Glutamatergic neuron (in vitro differentiated cells): ENCODE measurements around the gene NR6A1. TPM values are rescaled to one million over a fixed set of nuclear protein-coding genes. Genes with fewer than 3 reads are reported as not detected.

Experiments used
- DNase-seq: peaks from one replicate; pipeline ENCODE4 v3.0.0; 2022
- H3K27ac Mint-ChIP-seq: one replicate; pipeline ENCODE4 v1.8.0; 2020; ENCODE audit warnings: mild to moderate bottlenecking, mixed read lengths, inconsistent platforms; ENCODE audit not compliant: unreplicated experiment
- H3K27me3 Mint-ChIP-seq: one replicate; pipeline ENCODE4 v1.8.0; 2020; ENCODE audit warnings: mild to moderate bottlenecking, moderate library complexity, mixed read lengths, inconsistent platforms; ENCODE audit not compliant: unreplicated experiment
- H3K36me3 Mint-ChIP-seq: one replicate; pipeline ENCODE4 v1.8.0; 2020; ENCODE audit warnings: mild to moderate bottlenecking, mixed read lengths, inconsistent platforms; ENCODE audit not compliant: unreplicated experiment
- H3K4me1 Mint-ChIP-seq: one replicate; pipeline ENCODE4 v1.8.0; 2020; ENCODE audit warnings: mild to moderate bottlenecking, low read depth, mixed read lengths, inconsistent platforms; ENCODE audit not compliant: unreplicated experiment
- H3K4me3 Mint-ChIP-seq: one replicate; pipeline ENCODE4 v1.8.0; 2020; ENCODE audit warnings: mild to moderate bottlenecking, mixed read lengths, inconsistent platforms; ENCODE audit not compliant: unreplicated experiment
- H3K9me3 Mint-ChIP-seq: one replicate; pipeline ENCODE4 v1.8.0; 2020; ENCODE audit warnings: mild to moderate bottlenecking, moderate library complexity, mixed read lengths, inconsistent platforms; ENCODE audit not compliant: unreplicated experiment
- CTCF ChIP-seq: fragments of 200-600 bp; sonication (generic); IDR thresholded peaks from one replicate; pipeline ENCODE4 v1.5.0; 2021; ENCODE audit not compliant: partially characterized antibody, unreplicated experiment
- total RNA-seq: library from RNA; stranded (reverse); fragmentation: NEBNext Ultra II Directional; extraction: Animal tissue kit (Norgen Biotek cat#: 25700); gene quantifications from one replicate; pipeline ENCODE4 v1.2.1, GENCODE V29; 2021; ENCODE audit not compliant: unreplicated experiment

The NR6A1 gene
- total RNA-seq, 1 donor from 2014 or later: 51.0 TPM

DNA sequence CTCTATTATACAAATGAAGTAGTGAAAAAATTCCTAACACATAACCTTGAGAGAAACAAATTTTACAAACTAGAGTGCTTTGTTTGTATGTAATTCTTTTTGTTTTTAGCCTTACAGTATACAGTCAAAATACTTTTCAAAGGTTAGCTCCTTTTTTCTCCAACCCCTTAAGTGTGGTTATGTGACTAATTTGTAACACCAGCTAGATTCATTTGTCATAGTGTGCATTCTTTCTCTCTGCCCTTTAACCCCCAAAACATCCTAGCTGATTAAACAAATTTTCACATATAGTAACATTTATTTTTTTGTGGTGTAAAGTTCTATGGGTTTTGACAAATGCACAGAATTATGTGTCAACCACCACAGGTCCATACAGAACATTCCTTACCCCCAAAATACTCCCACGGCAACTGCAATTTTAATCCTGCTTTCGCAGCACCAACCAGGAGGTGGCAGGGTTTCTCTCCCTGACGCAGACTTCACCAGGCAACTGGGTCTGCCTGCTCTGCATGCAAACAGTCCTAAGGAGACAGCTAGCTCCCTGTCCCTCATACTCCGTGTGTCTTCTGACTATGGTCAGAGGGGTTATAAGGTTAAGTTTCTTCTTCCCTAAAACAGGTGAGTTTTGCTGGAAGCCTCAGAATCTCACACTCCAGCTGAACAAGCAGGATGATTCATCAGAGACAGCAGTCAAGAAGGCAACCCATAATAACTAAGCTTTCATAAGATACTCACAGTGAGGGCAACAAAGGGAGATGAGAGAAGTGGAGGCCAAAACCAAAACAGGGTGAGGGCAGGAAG is 219.4 kb downstream of the NR6A1 start:
- peak; percentile 63 for TF ChIP-seq CTCF
- Mint-ChIP-seq H3K36me3 (no peaks in the 10 kb centered on the region), H3K27me3 (peaks cover 2% of the 10 kb centered on the region), H3K9me3 (no peaks in the 10 kb centered on the region), H3K27ac (no peak overlapping the region), H3K4me1 (no peaks in the 10 kb centered on the region), H3K4me3 (no peak overlapping the region)
- DNase-seq: peak; percentile 77

DNA sequence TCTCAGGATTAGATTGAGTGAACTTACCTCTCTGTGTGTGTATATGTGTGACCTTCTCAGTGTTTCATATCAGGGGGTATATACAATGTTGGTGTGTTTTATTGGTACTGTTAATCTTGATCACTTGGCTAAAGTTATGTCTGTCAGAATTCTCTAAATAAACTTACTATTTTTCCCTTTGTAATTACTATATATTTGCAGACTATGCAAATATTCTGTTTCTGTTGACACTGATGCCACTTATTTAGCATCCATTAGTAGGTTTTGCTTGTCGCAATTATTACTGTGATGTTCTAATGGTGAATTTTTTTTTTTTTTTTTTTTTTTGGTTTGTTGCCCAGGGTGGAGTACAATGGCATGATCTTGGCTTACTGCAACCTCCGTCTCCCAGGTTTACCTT is 221.0 kb downstream of the NR6A1 start:
- H3K27ac Mint-ChIP-seq: no peak overlapping the region
- no peak overlapping the region for H3K4me3 Mint-ChIP-seq

DNA sequence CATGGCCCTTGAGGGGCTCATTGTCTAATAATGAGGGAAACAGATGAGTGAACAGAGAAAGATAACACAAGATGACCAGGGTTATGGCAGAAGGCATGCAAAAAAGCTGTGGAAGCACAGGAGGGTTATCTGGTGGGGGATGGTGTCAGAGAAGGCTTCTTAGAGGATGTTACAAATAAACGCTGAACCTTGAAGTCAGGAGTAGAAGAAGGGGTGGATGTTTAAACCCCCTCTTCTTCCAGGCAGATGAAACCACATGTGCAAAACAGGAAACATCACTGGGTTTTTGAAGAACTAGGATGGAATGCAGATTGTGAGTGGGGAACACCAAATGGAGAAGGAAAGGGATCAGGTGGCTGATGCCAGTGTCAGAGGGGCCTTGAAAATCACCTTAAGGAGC is 222.1 kb downstream of the NR6A1 start:
- Mint-ChIP-seq H3K27me3 (peaks cover 3% of the 10 kb centered on the region), H3K4me1 (no peaks in the 10 kb centered on the region), H3K36me3 (no peaks in the 10 kb centered on the region), H3K27ac (no peak overlapping the region), H3K9me3 (no peaks in the 10 kb centered on the region), H3K4me3 (no peak overlapping the region)
- TF ChIP-seq CTCF: no peak
- DNase-seq: no peak

More for the DNA sequence above, 221.0 kb downstream of the NR6A1 start:
- no peak for DNase-seq
- TF ChIP-seq CTCF: no peak
- peaks cover 3% of the 10 kb centered on the region for H3K27me3 Mint-ChIP-seq
- H3K36me3 Mint-ChIP-seq: no peaks in the 10 kb centered on the region
- H3K9me3 Mint-ChIP-seq: no peaks in the 10 kb centered on the region
- no peaks in the 10 kb centered on the region for H3K4me1 Mint-ChIP-seq

GRCh38 chr9:124544535-124544934 is 226.6 kb downstream of the NR6A1 start:
- peaks cover 2% of the 10 kb centered on the region for H3K9me3 Mint-ChIP-seq
- H3K36me3 Mint-ChIP-seq: no peaks in the 10 kb centered on the region
- H3K4me1 Mint-ChIP-seq: no peaks in the 10 kb centered on the region
- no peak for TF ChIP-seq CTCF
- no peak for DNase-seq
- H3K4me3 Mint-ChIP-seq: no peak overlapping the region
- H3K27me3 Mint-ChIP-seq: peaks cover 3% of the 10 kb centered on the region
- no peak overlapping the region for H3K27ac Mint-ChIP-seq

DNA sequence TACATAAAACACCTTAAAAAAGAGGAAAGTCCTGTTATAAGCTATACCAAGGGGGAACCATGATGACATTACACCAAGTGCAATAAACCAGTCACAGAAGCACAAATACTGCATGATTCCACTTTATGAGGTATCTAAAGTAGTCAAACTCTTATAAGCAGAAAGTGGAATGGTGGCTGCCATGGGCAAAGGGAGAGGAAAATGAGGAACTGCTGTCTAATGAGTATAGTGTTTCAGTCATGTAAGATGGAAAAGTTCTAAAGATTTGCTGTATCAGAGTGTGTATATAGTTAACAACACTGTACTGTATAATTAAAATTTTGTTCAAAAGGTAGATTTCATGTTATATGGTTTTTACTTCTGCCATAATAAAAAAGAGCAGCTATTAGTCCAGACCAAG is 229.3 kb downstream of the NR6A1 start:
- no peaks in the 10 kb centered on the region for H3K4me1 Mint-ChIP-seq
- no peaks in the 10 kb centered on the region for H3K36me3 Mint-ChIP-seq
- DNase-seq: no peak
- TF ChIP-seq CTCF: no peak
- H3K9me3 Mint-ChIP-seq: peaks cover 2% of the 10 kb centered on the region
- H3K27me3 Mint-ChIP-seq: peaks cover 2% of the 10 kb centered on the region
- no peak overlapping the region for H3K27ac Mint-ChIP-seq
- H3K4me3 Mint-ChIP-seq: no peak overlapping the region
